HG03342 (cell line): ENCODE data around the gene LCP2.
"Not testable (repeated sequence)": the region's sequence is repeated elsewhere in the genome, so short reads cannot be mapped to it uniquely, and the experiment has no call there.

Experiments used
- ATAC-seq: cut with Tn5 transposase; IDR thresholded peaks from one replicate; pipeline ENCODE4 v1.9.1; 2021; ENCODE audit warnings: mild to moderate bottlenecking, moderate library complexity; ENCODE audit not compliant: unreplicated experiment

Gene LCP2

DNA sequence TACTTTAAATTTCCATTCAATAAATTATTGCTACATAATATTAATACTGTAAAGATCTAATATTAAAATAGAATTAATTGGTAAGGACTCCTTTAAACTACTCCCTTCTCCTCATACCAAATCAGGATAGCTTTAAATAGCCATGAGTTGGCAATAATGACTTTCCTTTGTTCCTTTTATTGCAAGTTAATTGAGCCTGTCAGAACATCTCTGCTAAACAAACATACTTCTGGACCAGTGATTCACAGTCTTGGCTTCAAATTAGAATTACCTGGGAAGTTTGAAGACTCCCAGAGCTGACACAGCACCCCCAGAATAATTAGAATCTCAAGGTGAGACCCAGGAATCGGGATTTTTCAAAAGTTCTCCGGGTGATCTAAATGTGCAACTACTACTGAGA lies 46.1 kb downstream of the LCP2 start:
- no peak for ATAC-seq

DNA sequence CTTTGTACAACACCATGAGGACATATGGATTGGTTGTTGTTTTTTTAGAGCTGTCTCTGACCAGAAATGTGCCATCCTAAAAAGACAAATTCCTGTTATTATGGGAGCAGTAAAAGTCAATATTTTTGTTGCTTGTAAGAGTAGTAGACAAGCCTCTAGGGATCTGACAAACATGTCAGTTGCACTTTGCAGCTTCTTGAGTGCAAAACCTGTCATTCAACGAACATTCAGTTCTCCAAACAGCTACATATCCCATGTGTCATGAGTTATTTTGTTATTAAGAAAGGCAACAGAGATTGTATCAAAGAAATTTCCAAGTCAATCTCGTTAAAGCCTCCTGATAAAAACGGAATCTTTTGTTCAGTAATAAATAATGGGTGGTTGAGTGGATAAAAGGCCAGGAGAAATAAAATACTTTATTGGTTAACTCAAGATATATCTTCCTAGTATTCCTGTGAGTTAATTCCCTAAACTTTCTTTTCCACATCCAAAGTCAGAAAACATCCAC lies 46.7 kb downstream of the LCP2 start:
- no peak for ATAC-seq

DNA sequence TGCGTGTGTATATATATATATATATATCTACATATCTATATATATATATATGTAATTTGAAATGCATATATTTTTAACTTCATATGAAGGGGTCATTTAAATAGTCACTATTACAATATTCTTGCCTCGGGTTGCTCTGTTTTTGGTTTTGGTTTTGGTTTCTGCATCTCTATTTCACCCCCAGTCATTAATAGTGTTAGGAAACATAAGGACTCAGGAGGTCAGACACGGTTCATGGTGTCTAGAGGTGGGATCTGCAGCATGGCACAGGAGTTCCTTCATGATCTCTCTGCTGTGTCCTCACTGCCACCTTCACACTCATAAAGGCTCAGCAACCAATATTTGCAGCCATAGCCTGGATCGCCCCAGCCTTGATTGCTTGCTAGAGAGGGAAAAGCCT lies 48.2 kb downstream of the LCP2 start:
- no peak for ATAC-seq

DNA sequence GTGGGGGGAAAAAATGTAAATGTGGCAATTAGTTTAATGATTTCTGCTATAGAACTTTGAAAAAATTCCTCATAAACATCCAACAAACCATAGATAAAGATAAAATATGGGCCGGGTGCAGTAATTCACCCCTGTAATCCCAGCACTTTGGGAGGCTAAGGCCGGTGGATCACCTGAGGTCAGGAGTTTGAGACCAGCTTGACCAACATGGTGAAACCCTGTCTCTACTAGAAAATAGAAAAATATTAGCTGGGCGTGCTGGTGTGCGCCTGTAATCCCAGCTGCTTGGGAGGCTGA lies 48.7 kb downstream of the LCP2 start:
- ATAC-seq = not testable (repeated sequence)

DNA sequence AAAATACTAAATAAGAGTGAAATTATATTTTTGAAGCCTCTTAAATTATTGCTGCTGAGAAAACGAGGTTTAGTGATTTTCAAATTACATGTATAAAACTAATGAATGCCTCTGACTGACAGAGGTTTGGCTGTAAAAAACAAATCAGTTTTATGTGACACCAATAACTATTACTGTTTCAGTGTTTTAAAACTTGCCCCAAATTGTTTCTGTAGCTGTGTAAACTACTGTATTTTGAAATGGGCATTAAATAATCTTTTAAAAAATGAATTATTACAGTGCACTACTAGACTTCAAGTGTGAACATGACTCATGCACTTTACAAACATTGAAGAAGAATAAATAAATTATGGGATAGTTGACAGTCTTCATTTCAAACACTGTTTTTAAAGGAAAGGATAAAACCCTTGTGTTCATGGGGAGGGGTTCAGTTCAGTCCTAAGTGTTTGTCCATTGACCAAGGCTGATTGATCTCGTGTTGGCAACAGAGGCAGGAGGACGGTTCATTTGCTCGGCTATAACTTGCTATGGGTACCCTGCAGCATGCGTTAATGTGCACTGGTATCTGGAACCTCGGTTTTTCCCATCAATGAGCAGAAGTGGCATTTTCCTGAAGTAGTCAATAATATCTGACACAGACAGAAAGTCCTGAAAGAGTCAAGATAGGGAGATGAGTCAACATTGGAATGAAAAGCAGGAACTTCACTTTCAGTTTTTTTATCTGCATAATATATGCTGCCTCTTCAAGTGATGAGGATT lies 49.2 kb downstream of the LCP2 start:
- ATAC-seq = no peak

DNA sequence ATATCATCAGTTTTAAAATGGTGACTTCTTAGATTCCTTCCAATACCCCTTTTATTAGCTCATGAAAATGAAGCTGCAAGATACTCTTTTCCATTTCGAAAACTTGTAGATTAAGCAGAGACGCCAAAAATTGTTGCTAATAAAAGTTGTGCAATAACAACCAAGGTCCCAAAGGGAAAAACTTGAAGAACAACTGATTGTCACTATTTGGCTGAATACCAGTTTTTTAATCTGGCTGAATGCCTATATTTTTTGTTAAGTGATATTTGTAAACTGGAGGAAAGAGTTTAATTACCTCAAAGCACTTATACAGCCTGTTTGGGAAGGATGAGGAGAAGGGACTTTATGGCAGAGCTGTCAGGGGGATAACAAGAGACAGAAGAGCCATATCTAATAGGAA lies 50.2 kb downstream of the LCP2 start:
- no peak for ATAC-seq

DNA sequence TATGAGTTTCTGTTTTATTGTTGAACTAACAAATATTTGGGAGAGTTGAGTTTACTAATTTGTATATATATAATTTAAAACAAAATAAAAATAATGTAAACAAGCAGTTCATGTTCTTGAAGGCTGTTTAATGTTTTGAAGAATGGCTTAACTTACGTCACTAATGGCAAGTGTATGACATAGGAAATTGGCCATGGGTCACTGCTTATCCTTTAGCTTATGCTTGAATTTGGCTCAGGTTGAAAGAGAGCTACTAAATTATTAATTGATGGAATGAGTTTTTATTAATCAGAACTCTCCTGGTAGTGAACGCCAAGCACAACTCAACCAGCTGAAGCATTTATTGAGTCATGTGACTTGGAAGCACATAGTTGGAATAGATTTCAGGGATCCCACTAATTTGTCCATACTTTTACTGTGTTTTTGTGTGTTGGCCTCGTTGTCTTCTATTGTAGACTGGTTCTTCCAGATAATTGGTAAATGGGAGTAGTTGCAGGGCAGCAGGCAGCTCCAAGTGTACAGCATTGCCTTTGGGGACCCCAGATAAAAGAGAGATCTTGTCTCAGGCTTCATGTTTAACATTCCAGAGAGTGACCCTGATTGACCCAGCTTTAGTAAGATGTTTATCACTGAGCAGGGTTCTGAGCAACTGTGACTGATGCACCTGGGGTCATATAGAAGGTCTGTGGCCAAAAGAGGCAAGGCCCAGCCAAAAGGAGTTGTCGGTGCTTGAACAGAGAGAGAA lies 51.3 kb downstream of the LCP2 start:
- no peak for ATAC-seq

DNA sequence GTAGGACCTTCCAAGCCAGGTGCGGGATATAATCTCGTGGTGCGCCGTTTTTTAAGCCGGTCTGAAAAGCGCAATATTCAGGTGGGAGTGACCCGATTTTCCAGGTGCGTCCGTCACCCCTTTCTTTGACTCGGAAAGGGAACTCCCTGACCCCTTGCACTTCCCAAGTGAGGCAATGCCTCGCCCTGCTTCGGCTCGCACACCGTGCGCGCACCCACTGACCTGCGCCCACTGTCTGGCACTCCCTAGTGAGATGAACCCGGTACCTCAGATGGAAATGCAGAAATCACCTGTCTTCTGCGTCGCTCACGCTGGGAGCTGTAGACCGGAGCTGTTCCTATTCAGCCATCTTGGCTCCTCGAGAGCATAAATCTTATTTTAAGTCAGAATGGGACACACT lies 52.1 kb downstream of the LCP2 start:
- not testable (repeated sequence) for ATAC-seq

DNA sequence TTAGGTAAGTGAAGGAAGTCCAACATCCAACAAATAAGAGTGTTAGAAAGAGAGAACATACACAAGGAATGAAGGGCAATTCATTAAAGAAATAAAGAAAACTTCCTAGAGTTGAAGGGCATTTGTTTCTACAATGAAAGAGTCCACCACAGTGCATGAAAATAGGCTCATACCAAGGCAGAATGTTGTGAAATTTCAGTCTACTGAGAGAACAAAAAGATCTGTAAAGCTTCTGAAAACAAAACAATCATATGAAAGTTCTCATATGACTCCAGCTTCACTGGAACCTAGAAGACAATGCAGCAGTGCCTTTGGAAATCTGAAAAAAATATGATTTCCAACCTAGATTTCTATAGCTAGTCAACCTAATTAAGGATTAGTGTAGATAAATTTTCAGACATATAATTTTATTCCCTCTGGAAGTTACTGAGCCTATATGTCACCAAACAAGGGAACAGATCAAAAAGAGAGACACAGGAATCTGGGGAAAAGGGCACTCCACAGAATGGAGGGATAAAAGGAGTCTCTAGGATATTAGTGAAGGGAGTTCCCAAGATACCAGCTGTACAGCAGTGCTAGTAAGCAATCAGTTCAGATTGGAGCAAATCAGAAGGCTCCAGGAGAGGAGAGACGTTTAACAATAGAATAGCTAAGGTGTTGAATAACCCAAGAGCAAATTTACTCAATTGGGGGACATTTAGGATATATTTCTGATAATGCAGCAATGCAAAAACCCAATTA lies 59.0 kb downstream of the LCP2 start:
- ATAC-seq = no peak

DNA sequence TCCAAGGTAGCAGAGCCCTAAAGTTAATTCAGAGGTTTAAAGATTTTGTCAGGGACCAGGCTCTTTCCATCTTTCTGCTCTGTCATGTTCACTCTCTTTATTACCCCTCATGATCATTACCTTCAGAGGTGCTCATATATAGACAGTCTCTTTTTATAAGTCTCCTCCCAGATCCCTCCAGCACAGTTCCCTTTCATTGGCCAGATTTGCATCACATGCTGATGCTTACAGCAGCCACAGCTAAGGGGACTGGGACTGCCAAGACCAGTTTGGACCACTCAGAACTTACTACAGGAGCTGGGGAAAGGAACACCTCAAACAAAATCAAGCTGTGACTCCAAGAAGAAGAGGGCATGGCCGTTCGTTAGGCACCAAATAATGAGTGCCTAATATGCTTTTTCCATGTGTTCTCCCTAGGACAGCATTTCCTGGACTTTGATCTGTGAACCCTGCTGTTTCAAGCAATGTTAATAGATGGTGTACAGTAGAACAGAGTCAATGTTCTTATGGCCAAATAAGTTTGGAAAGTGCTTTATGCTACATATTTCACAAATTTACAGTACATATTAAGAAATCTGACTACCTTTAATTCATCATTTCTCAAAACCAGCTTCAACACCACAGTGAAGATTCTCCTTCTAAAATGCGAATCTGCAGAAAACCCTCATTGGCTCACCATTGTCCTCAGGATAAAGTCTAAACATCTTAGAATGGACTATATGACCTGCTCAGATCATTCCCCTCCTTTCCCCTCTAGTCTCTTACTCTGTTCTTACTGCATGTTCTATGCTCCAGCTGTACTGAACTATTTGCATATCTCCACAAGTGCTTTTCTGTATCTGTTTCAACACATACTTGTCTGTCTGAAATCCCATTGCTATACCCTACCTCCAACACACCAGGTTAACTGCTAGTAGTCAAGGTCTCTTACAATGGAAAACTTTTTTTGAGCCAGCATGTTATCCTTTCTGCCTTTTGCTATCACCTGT lies 61.4 kb downstream of the LCP2 start:
- no peak for ATAC-seq

DNA sequence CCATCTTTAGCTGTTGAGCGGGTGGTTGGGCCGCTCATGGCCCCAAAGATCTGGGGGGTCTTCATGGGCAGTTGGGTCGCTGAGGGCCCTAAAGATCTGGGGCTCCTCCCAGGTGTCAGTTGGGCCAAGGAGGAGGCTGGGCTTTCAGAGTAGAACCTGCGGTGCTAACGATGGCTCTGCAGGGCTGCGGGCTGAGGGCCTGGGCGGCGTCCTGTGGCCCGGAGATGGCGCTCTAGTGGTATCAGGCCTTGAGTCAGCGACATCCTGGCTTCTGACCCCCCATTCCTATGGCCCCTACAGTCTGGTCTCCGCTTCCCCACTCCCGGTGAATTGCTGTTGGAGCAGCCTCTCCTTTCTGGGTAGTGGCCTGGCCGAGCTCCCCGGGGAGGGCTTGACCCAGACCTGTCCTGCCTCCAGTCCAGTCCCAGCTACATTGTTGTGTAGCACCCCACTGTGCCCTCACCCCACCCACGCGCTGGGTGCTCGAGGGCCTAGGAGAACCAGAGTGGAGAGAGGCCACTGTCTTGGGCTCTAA lies 64.2 kb downstream of the LCP2 start:
- no peak for ATAC-seq

DNA sequence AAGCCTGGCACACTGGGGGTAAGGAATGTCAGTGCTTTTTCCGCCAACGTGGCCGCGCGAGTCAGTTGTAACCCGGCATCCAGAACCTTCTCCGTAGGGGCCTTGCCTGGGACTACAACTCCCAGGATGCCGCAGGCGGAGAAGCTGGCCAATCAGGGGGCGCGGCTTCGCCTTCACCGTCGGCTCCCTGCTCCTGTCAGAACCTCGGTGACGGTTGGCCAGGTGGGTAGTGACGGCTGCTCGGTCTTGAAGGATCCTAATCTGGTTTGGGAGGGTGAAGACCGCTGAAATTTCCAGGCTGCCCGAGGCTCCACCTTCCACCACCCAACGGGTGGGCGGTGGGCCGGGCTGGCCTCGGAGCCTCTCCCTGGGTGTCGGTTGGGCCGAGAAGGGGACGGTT lies 64.8 kb downstream of the LCP2 start, which contains the start of gene C5orf58:
Gene C5orf58 (plus strand): TSS at position 200 of the 400 bp plus-strand sequence. CDS start 1,992 bp downstream, outside the sequence.
- no peak for ATAC-seq

DNA sequence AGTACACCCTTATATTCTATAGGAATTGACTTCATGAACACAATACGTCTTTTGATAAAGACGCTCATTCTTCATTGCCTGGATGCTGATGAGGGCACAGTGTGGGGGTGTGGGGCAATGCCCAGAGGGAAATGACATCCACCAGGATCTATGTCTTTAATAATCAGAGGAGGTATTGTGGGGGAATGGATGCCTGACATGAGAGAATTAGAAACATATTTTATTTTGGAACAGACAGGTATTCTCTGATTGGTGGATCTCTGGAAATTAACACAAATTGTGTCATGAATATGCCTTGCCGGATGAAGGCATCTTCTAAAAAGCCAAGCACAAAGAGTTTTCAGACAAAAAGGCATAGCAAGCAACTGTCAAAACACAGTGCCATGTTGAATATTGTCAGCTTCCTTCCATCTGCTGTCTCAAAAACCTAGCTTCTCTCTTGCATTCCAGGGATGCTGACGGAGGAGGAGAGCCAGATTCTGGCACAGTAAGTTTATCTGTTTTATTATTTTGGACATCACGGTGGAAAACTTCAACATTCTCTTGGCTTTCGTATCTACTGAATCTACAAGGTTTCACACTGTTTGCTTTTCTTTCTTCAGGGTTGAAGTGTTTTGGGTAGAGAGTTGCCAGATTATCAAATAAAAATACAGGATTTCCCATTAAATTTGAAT lies 68.7 kb downstream of the LCP2 start:
- ATAC-seq = no peak

DNA sequence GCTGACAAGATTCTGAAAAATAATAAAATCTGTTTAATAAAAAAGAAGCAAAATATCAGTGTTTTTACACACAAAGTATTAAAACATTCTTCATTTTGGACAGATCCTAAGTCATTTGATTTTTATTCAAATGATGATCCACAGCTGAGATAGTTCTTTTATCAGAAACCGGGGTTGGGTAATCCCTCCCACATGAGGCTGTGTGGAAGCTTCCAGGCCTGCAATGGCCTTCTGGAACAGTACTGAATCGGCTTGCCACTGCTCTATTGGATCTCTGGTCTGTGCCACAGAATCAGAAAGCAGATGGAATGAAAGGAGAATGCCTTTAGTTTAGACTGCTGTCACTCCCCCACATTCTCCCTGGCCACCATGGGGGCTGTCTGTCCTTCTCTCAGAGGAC lies 70.9 kb downstream of the LCP2 start:
- ATAC-seq = no peak

DNA sequence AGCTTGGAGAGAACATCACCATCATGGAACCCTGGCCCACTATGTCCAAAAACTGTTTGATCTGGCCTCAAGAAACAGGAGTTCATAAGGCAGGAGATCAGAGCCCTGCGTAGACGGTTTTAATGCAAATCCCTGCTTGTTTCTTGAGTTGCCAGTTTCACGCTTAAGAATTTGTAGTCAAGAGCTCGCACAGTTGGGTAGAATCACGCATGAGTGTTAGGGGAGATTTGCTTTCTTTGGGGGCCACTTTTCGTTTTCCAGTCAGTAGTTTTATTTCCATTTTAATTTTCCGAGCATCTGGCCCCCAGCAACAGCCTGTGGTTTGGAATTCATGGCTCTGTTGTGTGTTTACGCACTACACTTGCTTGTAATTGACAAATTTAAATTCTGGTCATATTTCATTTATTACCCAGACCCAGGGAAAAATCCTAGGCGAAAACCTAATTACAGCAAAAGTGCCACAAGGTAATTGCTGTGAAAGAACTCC lies 71.4 kb downstream of the LCP2 start:
- no peak for ATAC-seq

DNA sequence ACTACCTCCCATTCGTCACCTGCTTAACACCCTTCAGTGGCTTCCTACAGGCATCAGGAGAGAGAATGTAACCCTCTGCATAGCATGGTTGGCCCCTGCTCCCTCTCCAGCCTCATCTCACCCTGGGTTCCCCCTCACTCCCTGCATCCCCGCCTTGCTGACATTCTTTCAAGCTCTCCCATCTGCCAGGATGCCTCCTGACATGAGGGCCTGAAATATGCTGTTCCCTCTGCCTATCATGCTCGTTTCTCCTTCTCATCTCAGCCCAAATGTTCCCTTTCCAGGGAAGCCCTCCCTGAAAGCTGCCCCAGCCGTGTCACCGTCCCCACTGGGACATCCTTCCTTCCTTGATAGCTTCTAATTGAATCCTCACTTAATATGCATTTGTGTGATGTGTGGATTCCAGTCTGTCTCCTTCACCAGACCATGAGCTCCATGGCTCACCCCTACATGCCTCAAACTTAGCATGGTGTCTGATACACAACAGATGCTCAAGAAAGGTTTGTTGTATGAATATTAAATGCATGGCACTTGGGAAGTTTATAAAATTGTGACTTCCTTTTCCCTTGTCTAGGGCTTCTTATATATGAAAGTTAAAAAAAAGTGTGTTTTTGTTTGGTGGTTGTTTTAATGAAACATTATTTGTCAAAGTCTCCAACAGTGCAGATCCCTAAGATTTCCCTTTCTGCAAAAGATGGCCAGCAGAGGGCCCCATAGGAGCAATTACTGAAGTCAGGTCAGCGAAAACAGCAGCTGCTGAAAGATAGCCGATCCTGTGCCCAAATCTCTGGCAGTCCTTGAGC lies 72.0 kb downstream of the LCP2 start:
- ATAC-seq = peak; percentile 64

DNA sequence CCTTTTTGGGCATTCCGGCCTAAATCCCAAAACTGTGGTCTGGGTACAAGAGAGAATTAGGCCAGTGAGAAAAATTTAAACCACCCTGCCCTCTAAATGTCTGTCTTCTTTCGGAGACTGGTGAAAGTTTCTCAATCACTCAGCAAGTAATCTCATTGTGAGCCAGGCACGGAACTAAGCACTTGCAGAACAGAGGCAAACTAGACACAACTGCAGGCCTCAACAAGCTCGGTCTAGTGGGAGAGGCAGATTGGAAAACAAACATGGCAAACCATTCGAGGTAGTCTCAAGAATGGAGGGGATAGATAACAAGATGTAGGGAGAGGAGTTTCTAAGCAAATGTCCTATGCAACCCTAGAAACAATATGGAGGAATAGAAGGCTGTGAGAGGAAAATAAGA lies 73.7 kb downstream of the LCP2 start:
- ATAC-seq = no peak

DNA sequence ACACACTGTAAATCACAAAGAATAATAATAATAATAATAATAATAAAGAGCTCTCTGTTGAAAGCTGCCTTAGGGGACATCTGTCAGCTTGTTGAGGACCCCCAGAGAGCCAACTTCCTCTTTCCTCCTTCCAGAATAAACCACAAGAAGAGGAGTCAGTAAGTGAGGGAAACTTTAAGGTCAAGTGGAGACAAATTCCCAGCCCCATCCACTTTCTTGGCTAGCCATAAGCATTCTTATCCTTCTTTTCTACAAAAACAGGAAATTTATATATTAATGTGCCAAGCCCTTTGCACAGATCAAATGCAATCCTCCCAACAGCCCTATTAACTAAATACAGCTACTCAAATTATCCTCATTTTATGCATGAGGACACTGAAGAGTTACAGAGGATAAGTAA lies 74.2 kb downstream of the LCP2 start:
- ATAC-seq = no peak

DNA sequence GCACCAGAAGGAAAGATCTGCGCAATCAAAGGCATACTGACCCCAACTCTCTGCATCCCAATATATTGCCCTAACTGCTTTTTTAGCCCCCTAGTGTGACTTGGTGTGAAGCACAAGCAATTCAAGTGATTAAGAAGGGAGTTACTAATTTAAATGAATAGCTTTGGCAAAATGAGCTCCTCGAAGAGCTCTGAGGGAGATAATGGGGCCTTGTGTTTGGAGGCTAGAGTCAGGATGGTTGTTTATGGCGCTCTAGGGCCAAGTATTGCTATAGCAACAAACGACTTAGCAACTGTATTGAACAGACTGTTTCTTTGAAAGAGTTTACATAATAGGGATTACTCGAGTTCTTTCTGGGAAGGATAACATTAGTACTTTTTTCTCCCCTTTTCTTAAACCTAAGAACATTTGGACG lies 76.2 kb downstream of the LCP2 start:
- no peak for ATAC-seq
